DMS53 treated with DMSO at 0.1 percent for 48 hours (cell line): ENCODE measurements around the gene C14orf132.

Experiments
- DNase-seq: peaks from one replicate; lab custom pipeline; 2025; ENCODE audit not compliant: unreplicated experiment; lab: John Stamatoyannopoulos, UW

The C14orf132 gene

DNA sequence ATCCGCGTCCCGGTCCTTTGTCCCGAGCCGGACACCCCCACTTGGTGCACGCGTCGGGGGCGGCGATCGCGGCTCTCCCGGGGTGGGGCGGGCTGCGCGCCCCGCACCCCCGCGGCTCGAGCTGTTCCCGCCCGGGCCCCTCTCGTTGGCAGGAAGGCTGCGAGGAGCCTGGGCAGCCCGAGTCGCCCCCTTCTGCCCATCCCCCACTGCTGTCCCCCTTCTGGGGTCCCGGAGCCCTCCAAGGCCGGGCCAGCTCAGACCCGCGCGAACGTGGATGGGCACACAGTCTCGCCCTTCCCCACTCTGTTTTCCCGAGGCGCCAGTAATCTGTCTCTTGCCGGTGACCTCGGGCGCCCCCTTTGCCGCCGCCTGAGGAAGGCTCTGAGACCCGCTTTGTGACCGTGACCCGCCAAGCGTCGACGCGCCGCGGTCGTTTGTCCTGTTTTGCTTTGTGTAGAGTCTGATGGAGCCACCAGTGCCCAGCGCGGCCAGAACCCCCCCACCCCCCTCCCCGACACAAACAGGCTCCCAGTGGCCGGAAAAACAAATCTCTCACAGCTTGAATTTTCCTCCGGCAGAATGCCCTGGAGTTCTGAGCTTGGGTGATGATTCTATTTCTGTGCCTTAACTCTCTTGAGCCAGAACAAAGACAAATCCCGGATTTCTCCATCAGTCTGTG lies 610 bp downstream of the C14orf132 start:
- DNase-seq = peak; percentile 3

DNA sequence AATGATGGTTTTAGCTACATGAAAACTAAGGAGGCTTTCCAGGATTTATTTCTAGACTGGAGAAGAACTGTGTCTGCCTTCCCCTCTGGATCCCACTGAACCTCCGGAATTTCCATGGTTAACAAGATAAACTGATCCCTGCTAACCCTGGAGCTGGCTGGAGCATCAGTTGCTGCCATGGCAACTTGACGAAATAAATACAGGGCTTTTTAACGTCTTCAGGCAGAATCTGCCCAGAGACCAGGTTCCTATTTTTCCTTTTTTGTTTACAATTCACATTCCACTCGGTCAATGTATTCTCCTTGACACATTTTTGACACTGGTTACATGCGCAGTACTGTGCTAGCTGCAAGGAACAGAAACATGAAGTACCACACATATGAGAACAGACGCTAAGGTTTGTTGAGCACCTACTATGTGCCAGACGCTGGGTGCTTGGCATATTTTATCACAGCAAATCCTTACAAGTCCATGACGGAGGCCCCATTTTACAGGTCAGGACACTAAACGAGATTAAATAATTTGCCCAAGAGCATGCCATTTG lies 1.7 kb downstream of the C14orf132 start:
- no peak for DNase-seq

DNA sequence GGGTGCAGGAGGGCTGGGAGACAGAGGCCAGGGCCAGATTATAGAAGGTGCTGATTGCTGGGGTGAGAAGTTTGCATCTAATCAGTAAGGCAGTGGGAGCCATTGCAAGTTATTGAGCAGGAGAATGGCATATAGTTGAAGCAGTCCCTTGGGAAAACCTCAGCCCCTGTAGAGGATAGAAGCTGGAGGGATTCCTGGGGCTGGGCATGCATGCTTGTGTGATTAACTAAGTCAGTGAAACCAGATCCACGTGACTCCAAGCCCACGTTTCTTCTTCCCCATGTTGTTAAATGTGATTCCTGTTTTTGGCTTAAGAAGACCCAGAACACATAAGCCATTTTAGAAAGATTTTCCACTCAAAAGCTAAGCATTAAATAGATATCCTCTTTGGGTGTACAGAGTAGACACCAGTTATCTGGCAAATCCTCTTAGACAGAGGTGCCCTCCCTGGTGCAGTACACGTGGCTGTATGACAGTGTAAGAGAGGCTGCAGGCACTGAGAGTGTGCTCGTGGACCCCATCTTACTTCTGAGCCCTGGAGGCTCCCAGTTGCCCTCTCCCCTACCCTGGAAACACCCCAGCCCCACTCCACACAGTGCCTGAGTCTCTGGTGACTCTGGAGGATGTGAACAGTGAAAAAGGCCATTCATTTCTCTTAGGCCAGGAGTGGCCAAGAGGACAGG lies 3.2 kb downstream of the C14orf132 start:
- no peak for DNase-seq

DNA sequence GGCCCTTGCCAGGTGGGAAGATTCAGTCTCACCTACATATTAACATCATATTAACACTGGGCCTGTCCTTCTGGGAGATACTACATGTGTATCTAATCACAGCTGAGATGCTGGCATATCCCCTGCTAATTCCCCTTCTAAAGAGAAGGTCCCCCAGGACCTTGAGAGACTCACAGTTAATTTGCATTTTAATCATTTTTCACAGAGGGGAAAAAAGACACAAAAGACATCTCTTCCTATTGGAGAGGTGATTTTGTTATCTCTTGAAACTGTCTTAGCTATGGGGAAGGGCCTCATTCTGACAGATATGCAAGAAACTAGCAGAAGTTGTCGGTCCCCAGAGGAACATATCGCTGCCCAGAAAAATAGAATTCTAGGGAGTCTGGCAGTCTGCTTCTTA lies 7.5 kb downstream of the C14orf132 start:
- DNase-seq = no peak

DNA sequence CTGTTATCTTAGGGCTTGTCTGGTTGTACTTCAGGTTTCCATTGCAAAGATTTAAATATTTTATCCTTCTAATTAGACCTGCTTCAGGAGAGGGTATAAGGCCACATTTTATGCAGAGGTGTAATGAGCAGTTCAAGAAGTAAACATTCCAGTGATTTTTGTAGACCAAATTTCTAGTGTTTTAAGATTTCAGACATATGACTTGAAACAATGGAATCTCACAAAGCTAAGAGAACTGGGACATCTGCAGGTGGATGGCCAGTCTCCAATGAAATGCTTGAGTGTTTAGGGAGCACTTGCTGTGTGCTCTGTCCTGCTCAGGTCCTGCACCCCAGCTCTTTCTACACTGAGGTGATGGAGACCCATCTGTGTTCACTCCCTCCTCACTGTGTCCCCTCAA lies 7.9 kb downstream of the C14orf132 start:
- DNase-seq = no peak

DNA sequence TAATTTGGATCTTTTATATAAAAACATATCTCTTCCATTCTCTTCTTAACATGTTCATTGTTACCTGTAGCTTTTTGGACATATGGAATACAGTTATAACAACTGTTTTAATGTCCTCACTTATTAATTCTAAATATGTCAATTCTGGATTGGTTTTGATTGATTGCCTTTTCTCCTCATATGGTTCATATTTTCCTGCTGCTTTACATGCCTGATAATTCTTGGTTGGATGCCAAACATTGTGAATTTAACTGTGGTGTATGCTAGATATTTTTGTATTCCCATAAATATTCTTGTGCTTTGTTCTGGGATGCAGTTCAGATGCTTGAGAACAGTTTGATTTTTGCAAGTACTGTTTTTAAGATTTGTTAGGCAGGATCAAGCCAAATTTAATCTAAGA lies 10.8 kb downstream of the C14orf132 start:
- DNase-seq = no peak

DNA sequence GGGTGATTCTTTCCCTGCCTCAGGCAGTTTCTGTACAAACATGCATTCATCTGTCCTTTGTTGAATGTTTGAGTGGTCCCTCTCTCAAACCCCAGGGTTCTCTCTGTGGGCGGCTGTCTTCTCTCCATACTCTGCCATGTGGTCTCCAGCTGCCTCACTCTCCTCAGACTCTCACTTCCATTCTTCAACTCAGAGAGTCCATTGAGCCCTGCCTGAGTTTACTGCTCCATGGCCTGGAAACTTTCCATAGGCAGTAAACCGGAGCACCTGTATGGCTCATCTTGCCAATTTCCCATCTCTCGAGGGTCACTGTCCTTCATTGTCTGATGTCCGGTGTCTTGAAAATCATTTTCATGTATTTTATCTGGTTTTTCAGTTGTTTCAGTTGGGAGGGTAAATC lies 11.3 kb downstream of the C14orf132 start:
- DNase-seq = no peak

DNA sequence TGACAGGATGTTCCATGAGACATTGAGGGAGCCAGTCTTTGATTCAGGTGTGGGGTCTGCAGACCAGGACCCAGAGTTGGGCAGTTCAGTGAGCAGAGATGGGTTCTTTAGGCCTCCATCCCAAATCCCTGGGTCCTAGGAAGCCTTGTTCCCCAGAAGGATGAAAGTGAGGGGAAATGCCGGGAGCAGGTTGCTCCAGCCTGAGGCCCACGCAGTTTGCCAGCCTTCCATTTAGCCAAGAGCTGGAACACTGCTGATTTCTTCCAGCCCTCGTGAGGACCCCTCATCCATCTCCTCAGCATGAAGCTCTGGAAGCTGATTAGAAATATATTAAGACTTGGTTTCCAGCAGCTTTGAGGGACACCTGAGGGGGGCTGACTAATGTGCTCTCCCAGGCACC lies 12.1 kb downstream of the C14orf132 start:
- no peak for DNase-seq

DNA sequence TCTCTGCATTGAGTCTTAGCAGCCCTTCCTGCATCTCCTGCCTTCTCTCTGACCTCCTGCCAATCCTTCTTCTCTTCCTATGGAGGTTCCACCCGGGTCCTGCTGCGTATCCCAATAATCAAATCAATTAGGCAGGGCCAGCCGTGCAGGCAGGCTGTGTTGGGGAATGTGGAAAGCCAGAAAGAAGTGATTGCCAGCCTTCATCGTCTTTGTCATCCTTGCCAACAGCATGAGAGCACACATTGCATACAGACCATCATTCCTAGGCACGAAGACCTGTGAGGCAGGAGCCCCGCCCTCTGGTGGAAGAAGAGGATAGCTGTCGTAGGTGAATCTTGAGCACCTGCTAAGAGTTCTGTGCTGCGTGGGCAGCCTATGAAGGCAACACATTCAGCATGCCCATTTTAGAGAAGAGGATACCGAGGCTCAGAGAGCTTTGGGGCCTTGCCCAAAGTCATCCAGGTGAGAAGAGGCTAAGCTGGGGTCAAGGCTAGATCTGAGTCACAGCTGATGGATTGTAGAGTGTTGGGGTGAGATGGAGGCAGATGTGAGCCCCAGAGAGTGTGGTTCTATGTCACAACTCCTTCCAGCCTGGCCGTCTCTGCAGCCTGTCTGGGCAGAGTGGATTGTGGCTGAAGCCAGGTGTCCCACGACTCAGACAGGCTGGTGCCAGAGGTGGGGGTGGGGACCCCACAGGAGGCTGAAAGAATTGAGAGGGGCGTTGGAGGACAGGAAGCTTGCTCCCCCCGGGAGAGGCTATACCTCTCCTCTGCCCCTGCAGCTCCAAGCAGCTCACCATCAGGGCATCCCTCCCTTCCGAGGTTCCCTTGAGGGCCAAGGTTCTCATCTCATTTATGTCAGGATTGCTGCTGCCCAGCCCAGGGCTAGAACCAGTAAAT lies 12.7 kb downstream of the C14orf132 start:
- no peak for DNase-seq

DNA sequence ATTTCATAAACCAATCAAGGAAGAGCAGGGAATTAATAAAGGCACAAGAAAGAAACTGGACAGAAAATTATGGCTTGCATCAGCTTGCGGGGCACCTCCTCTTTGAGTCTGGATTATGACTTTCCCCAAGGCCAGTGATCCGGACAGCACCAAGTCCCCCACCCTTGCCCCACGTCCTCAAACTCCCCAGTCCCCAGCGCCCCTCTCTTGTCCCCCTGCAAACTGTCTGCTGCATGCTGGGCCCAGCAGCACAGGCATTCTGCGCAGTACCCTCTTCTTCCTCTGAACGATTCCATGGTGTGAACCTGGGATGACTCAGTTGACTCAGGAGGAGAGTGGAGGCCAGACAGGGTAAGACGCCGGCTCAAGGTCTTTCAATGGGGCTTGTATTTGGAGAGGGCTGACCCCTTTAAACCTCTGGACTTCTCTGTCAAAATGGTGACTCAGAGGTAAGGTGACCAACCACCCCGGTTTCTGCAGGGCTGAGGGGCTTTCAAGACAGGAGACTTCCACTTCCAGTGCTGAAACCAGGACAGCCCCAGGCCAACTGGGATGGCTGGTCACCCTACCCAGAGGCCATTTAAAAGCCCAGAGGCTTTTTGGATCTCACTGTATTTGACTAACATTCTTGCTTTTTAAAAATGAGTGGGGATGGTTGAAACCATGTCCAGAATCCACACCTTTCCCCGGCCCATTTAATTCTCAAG lies 13.5 kb downstream of the C14orf132 start:
- no peak for DNase-seq

DNA sequence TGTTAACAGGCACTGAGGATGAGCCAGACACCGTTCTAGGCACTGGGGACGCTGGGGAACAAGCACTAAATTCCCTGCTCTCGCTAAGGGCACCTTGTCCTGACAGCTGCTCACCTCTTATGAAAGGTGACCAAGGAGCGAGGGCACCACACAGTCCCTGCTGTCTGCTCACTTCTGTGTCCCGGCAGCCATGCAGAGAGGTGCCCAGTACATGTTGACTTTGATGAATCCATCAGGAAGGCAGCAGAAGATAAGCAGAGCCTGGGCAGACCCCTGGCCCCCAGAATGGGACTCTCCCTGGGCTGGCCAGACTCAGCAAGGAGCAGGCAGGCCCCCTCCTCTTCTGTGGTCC lies 14.1 kb downstream of the C14orf132 start:
- DNase-seq = no peak

DNA sequence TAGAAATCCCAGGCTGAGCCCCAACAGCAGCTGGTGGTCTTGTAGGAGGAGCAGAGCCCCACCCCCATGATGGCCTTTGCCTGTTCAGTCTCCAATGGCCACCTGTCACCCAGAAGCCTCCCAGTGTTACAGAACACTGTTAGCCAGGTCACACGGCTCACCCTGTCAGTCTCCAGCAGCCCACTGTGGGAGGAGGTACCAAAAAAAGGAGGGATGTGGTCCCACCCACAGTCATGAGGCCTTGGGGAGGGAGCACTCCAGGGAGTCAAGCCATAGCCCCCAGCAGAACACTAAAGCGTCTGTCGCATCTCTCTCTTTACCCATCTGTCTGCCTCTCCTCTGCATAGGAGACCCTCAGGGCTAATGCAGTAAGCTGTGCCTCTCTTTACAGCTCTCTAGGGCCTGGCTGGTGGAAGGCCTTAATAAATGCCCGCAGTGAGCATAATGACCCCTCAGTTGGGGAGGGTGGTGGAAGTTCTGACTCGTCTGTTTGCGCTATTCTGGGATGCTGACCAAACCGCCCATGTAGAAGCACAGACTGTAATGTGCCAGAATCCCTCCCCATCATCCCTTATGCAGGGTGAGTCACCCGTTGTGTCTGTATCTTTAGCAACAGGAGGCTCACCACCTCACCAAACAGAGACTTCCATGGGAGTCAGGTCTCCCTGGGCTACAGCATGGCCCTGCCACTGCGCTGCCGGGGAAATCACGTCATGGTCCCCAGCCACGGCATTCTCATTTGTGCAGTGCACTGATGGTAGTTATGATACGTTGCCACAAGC lies 14.6 kb downstream of the C14orf132 start:
- no peak for DNase-seq

DNA sequence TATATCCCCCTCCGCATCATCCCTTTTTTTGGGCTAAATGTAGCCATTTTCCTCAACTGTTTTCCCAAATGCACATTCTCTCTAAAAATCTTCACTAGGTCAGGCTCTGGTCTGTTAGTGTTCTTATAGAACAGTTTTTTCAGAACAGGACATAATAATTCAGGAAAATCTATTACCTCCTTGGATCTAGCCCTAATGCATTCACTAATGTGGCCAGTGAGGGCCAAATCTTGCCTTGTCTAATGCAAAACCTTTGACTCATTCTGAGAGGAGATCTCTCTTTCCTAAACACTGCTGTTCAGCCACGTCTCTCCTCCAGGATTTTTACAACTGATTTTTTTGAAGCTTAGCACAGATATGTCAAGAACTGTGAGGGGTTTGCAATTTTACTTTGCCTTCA lies 15.5 kb downstream of the C14orf132 start:
- no peak for DNase-seq

DNA sequence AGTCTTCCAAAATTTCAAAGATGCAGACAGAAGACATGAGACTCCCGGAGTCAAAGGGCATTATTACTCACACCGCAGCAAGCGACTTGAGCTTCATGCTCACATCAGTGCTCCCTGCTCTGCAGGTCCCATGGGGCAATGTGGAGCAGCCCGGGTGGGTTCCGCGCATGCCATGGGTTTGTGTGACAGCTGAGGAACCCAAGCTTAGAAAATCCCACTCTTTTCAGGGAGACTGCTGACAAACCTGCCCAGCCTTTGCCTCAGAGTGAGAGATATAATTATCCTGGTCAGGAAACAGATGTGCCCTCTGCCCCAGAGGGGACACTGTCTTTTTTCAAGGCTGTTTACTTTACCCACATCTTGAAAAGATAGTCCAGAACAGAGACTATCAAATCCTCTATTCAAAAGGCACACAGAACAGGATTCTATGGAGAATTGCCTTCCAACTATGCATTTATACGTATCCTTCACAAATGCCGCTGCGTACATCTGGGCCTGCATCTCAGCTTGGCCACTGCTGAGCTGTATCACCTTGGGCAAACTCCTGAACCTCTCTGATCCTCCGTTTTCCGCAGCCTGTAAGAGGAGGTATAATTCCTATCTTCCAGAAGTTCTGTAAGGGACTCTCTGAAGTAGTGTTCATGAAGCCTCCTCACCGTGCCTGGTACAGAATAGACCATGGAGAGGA lies 16.0 kb downstream of the C14orf132 start:
- DNase-seq = no peak

DNA sequence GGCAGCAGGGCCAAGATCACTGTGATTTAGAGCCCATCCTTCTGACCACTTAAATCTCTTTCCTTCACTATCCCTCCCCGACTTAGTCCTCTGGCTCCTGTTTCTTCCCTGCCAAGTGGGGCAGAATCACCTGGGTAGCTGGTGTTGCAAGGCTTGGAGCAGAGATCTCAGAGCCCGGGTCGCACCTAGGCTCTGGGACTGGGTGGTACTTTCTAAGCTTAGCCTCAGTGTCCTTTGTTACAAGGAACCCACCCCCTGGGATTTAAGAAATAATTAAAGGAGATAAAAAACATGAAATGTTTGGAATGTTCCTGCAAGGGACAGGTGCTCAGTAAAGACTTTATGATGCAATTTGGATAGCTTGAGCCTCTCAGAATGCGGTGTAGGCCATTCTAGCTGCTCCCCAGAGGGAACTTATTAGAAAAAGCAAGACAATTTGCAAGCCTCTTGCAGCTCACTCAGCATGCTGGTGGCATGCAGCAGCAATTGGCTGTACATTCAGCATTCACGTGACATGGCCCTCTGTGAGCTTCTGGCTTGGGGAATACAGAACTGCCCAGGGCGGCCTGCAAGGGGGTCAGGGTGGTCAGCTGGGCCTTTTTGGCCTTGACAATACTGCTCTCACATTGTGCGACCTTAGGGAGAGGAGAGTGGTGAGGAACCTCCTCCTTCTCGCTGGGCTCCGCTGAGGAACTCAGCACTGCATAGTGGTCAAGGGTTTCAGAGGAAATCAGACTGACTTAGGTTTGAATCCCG lies 16.8 kb downstream of the C14orf132 start:
- DNase-seq = no peak

DNA sequence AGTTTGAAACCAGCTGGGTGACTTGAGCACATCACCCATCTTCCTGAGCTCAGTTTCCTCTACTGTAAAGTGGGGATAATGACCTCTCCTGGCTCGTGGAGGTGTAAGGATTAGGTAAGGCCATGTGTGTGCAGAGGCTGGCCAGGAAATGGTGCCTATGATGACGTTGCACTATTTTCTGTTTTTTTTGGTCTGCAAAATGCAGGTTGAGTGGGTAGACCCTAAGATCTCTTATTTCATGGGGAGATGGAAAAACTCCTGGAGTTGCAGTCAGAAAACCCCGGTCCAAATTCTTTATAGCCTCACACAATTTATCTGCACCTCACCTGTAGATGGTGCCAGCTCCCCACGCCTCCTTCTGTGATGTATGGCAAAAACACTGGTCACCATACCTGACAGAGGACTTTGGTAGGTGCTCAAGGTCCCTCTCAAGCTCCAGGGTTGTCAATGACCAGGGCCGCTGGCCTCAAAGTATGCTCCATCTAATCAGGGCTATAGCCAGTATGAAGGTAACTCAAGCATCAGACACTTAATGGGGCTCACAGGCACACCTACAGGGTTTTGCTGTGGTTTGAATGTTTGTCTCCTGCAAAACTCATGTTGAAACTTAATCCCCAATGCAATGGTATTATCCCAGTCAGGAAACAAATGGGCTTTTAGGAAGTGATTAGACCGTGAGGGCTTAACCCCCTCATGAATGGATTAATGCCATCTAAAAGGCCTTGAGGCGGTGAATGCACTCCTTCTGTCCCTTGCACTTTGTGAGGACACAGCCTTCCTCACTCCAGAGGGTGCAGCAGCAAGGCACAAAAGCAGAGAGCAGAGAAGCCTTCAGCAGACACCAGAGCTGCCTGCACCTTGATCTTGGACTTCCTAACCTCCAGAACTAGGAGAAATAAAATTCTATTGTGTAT lies 17.6 kb downstream of the C14orf132 start:
- peak; percentile 49 for DNase-seq

DNA sequence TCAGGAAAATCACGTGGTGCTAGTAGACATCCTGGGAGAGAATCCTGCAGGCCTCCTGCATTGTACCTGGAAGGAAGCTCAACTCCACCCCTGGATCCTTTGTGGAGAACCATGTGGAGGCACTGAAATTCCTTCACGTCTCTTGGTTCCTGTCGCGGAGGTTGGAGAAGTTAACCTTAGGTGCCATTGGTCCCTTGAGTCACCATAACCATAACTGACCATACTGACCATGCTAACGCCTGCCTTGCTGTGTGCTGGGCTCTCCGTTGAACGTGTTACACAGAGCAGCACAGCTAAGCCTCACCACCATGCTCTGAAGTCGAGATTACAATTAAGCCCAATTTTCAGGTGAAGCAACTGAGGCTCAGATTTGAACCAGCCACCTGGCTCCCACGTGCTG lies 18.6 kb downstream of the C14orf132 start:
- DNase-seq = no peak

DNA sequence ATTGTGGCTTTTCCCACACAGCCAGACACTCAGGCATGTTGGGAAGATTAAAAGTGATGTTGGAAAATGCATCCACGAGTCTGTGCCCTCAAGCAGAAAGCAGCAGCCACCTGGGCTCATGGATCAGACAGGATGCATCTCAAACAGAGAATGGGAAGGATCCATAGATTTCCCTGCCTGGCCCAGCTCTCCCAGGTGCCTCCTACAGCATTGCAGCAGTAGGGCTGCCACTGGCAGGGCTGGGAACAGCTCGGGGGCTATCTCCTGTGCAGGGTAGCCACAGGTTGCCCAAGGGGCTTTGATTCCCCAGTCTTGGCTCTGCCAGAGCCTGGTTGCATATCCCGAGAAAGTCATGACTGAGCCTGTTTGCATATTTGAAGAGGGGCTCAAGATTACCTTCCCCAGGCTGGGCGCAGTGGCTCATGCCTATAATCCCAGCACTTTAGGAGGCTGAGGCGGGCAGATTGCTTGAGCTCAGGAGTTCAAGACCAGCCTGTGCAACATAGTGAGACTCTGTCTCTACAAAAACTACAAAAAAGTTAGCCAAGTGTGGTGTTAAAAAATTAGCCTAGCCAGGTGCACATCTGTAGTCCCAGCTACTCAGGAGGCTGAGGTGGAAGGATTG lies 19.5 kb downstream of the C14orf132 start:
- DNase-seq = no peak
